GM21786 (cell line): Measurements from ENCODE around the gene VTI1B.
A peak's percentile ranks its signal among the peaks of the same experiment; 100 is the strongest.
"Not testable (repeated sequence)": the region's sequence is repeated elsewhere in the genome, so short reads cannot be mapped to it uniquely, and the experiment has no call there.

Experiments
- ATAC-seq: cut with Tn5 transposase; IDR thresholded peaks from one replicate; pipeline ENCODE4 v1.9.1; 2021; ENCODE audit not compliant: unreplicated experiment

VTI1B gene

GRCh38 chr14:67633451-67634147 is 40.8 kb downstream of the VTI1B start:
- no peak for ATAC-seq

- no peak for ATAC-seq
Measured at GRCh38 chr14:67630938-67631337, 43.5 kb downstream of the VTI1B start.

GRCh38 chr14:67630186-67630585 is 44.2 kb downstream of the VTI1B start:
- no peak for ATAC-seq

DNA sequence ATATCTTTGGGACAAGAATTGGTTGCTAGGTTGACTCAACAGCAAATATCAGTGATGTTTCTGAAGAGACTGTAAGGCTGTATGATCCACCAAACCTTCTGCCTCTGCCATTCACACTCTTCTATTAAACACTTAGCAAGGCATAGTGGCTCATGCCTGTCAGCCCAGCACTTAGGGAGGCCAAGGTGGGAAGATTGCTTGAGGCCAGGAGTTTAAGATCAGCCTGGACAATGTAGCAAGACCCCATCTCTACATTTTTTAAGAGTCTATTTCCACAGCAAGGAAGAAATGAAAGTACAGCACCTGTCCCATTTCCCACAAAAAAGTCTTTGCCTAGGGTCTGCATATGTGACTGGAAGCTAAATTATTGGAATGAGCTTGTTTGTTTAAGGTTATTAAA is 46.9 kb downstream of the VTI1B start:
- no peak for ATAC-seq

DNA sequence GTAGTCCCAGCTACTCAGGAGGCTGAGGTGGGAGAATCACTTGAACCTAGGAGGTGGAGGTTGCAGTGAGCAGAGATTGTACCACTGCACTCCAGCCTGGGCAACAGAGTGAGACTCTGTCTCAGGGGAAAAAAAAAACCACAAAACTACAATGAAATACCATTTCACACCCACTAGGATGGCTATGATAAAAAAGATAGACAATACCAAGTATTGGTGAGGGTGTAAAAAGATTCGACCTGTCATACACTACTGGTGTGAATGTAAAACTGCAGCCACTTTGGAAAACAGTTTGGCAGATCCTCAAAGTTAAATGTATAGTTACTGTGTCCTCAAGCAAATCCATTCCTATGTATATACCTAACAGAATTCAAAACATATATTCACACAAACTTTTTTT is 48.3 kb downstream of the VTI1B start:
- ATAC-seq, result not testable (repeated sequence)

- no peak for ATAC-seq
Measured at GRCh38 chr14:67623114-67623513, 51.3 kb downstream of the VTI1B start.

- ATAC-seq, result no peak
Measured at GRCh38 chr14:67622675-67623074, 51.8 kb downstream of the VTI1B start.

DNA sequence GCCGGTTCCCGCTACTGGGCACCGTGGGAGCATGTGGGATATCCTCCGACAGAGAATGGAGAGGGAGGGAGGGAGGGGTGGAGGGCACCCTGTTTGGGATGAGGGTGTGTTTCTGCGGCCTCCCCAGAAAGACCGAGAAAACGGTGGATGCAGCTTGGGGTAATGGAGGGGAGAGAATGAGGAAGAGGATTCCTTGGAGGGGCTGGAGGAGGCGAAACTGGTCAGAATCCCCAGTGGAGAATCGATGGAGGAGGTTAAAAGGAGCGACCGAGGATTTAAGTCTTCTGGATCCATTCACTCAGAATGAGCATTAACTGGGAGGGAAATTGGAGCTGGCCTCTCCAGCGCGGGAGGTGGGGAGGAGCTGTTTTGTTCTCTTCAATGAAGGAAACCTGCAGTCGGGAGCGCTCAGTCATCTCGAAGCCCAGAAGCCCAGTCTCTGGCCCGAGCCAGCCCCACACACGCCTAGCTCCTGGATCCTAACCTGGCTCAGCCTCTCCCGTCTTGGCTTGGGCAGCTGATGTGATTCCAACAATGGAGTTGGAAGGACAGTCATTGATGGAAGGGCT is 54.1 kb downstream of the VTI1B start:
- no peak for ATAC-seq

- ATAC-seq, result peak; percentile 93
Measured at GRCh38 chr14:67619446-67620216, 54.8 kb downstream of the VTI1B start, which contains the start of gene ARG2. TSS of gene ARG2 (plus strand) at chr14:67619920. CDS start at chr14:67619978, 58 bp downstream.

GRCh38 chr14:67618617-67619063 is 55.8 kb downstream of the VTI1B start:
- no peak for ATAC-seq

DNA sequence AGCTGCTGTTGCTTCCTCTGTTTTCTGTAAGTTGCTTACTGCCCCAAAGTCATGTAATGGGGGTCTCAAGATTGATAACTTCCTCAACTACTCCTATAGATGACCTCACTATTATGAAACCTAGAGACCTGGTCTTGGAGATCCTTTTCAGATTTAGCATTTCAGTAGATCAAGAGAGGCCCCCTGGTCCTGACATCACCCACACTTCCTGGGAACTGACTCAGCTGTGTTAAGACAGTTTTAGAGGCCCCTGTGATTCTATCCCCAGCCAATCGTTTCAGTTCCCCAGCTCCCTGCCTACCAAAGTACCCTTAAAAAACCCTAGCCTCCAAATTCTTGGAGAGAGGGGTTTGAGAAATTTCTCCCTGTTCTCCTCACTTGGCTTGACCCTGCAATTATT is 63.9 kb downstream of the VTI1B start:
- no peak for ATAC-seq

DNA sequence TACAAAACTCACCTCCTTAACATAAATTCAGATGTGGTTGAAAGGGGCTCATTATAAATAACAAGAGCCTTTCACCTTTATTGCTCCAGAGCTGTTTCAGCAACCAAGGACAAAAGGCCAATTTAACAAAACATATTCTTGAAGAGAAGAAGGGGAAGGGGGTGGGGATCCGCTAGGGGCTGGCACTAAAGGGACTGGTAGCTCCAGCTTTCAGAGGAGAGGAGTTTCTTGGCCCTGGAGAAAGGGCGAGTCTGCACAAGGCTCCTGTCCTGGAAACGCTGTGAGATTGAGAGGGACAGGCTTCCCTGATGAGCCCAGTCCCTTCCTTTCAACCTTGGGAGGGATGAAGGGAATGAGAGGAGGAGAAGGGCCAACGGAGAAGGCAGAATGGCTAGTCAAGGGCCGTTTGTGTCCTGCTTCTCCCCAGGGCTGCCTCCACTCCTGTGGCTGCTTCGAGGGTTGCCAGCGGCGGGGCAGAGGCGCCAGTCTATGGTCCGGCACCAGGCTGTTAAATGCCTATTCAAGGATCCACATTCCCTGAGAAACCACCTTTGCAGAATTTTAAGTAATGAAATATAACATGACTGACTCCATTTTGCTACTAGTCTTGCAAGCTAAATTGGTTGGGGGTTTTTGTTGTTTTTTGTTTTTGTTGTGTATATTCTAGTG is 64.7 kb downstream of the VTI1B start:
- ATAC-seq, result no peak

GRCh38 chr14:67607646-67608045 is 66.8 kb downstream of the VTI1B start:
- ATAC-seq, result no peak

DNA sequence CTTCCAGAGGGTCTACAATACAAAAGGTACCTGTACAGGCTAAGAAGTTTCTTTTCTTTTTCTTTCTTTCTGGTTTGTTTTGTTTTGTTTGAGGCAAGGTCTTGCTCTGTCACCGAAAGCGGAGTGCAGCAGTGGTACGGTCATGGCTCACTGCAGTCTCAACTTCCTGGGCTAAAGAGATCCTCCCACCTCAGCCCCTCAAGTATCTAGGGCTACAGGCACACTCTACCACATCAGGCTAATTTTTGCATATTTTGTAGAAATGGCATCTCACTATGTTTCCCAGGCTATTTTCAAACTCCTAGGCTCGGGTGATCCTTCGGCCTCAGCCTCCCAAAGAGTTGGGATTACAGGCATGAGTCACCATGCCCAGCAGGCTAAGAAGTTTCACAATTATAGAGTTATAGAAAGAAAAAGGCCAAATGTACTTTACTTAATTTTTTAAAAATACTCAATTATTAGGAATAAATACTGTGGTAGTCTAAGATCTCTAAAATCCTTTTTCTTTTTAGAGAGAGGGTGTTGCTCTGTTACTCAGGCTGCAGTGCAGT is 71.4 kb downstream of the VTI1B start:
- ATAC-seq, result peak; percentile 76

DNA sequence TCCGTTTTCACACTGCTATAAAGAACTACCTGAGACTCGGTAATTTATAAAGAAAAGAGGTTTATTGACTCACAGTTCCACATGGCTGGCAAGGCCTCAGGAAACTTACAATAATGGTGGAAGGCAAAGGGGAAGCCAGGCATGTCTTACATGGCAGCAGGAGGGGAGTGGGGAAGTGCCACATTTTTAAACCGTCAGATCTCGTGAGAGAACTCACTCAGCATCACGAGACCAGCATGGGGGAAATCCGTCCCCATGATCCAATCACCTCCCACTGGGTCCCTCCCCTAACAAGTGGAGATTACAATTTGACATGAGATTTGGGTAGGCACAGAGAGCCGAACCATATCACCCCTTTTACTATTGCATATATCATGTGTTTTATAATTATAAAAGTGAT is 72.4 kb downstream of the VTI1B start:
- no peak for ATAC-seq

DNA sequence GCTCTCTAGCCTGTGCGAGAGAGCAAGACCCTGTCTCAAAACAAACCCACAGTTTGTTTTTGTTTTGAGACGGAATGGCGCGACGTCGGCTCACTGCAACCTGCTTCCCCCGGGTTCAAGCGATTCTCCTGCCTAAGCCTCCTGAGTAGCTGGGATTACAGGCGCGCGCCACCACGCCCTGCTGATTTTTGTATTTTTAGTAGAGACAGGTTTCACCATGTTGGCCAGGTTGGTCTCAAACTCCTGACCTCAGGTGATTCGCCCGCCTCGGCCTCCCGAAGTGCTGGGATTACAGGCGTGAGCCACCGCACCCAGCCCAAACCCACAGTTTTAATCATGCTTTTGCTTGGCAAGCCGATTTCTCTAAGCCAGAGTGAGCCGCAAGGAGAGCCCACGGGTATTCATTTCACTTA is 73.9 kb downstream of the VTI1B start:
- ATAC-seq, result not testable (repeated sequence)

DNA sequence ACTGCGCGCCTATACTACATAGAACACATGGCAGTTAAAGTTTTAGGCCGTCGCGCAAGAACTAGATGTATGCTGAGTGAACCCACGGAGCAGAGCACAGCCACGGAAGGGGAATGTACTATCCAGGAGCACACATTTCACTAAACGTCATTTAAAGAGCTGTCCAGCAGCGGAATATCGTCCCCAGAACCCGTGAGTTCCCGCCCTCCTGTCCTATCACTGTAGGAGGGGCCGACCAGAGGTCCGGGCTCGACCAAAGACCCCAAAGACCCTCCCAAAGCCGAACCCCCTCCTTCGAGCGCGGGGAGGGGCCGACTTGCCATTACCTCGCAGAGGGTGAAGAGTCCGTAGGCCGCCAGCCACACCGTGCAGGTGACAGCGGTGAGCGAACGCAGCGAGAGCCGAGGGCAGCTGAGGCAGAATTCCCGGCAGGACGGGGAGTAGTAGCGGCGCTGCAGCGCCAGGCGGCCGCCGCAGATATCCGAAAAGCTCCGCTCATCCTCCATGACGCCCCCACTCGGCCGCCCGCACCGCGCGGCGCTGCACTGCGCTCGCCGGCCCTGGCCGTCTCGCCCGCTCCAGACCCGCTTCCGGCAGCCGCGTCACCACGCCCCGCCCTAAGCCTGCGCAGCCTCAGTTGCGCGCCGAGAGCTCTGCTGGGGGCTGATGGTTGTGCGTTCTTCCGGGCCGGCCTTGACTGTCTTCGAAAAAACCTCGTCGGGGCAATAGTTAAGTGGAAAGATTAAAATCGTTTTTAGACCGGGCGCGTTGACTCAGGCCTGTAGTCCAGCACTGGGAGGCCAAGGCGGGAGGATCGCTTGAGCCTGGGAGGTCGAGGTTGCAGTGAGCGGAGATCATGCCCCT is 74.5 kb downstream of the VTI1B start, which contains the start of gene PIGH:
TSS of gene PIGH (minus strand) at position 571 of the 864 bp plus-strand sequence. CDS start at position 506, 65 bp downstream.
- peak; percentile 83 for ATAC-seq
